ENCODE data around the gene RANBP17. TPM values are rescaled to one million over a fixed set of nuclear protein-coding genes. Genes with fewer than 3 reads are reported as not detected.
A peak's percentile ranks its signal among the peaks of the same experiment; 100 is the strongest.

Gene RANBP17
- total and polyA plus RNA-seq, 4 donors: 18.3 to 95.4 (median 31.6) TPM

- no peak for DNase-seq (ENCODE audit: low read depth in 4 of 6, low spot score in 6 of 6)
- H3K4me1 ChIP-seq (ENCODE audit: control insufficient read depth, insufficient read depth, low read length): no peaks in the 10 kb centered on the region
- WGBS (ENCODE audit: insufficient coverage): no CpG with 5 or more reads among the region's 2 CpGs
- H3K36me3 ChIP-seq (ENCODE audit: control insufficient read depth, insufficient read depth, low read length): no peaks in the 10 kb centered on the region
- no peaks in the 10 kb centered on the region for H3K9me3 ChIP-seq (ENCODE audit: control insufficient read depth, insufficient read depth, low read length)
- no peaks in the 10 kb centered on the region for H3K27me3 ChIP-seq (ENCODE audit: control insufficient read depth, insufficient read depth, low read length)
- no peak overlapping the region for H3K27ac ChIP-seq (ENCODE audit: low read depth, low read length)
- no peak overlapping the region for H3K4me3 ChIP-seq (ENCODE audit: low read depth, low read length)
These were observed 17.9 kb upstream of the RANBP17 start for GRCh38 chr5:170843870-170844269.

GRCh38 chr5:170844651-170845050, 17.2 kb upstream of the RANBP17 start:
- no peak overlapping the region for H3K27ac ChIP-seq (ENCODE audit: low read depth, low read length)
- H3K27me3 ChIP-seq (ENCODE audit: control insufficient read depth, insufficient read depth, low read length): no peaks in the 10 kb centered on the region
- no peaks in the 10 kb centered on the region for H3K36me3 ChIP-seq (ENCODE audit: control insufficient read depth, insufficient read depth, low read length)
- H3K9me3 ChIP-seq (ENCODE audit: control insufficient read depth, insufficient read depth, low read length): no peaks in the 10 kb centered on the region
- no peaks in the 10 kb centered on the region for H3K4me1 ChIP-seq (ENCODE audit: control insufficient read depth, insufficient read depth, low read length)
- 92% methylated on average over 2 of the region's 2 CpGs for WGBS (ENCODE audit: insufficient coverage)
- no peak for DNase-seq (ENCODE audit: low read depth in 4 of 6, low spot score in 6 of 6)
- no peak overlapping the region for H3K4me3 ChIP-seq (ENCODE audit: low read depth, low read length)

GRCh38 chr5:170846416-170846815, 15.4 kb upstream of the RANBP17 start:
- Histone ChIP-seq H3K27ac (ENCODE audit: low read depth, low read length) (no peak overlapping the region), H3K36me3 (ENCODE audit: control insufficient read depth, insufficient read depth, low read length) (no peaks in the 10 kb centered on the region), H3K4me3 (ENCODE audit: low read depth, low read length) (no peak overlapping the region), H3K4me1 (ENCODE audit: control insufficient read depth, insufficient read depth, low read length) (no peaks in the 10 kb centered on the region), H3K9me3 (ENCODE audit: control insufficient read depth, insufficient read depth, low read length) (no peaks in the 10 kb centered on the region), H3K27me3 (ENCODE audit: control insufficient read depth, insufficient read depth, low read length) (no peaks in the 10 kb centered on the region)
- DNase-seq (ENCODE audit: low read depth in 4 of 6, low spot score in 6 of 6): no peak

GRCh38 chr5:170846846-170847245, 15.0 kb upstream of the RANBP17 start:
- no peaks in the 10 kb centered on the region for H3K36me3 ChIP-seq (ENCODE audit: control insufficient read depth, insufficient read depth, low read length)

GRCh38 chr5:170848033-170848432, 13.8 kb upstream of the RANBP17 start:
- DNase-seq (ENCODE audit: low read depth in 4 of 6, low spot score in 6 of 6): no peak
- H3K36me3 ChIP-seq (ENCODE audit: control insufficient read depth, insufficient read depth, low read length): no peaks in the 10 kb centered on the region
- no CpG with 5 or more reads among the region's 5 CpGs for WGBS (ENCODE audit: insufficient coverage)
- H3K4me1 ChIP-seq (ENCODE audit: control insufficient read depth, insufficient read depth, low read length): no peaks in the 10 kb centered on the region
- no peak overlapping the region for H3K4me3 ChIP-seq (ENCODE audit: low read depth, low read length)
- no peak overlapping the region for H3K27ac ChIP-seq (ENCODE audit: low read depth, low read length)
- H3K27me3 ChIP-seq (ENCODE audit: control insufficient read depth, insufficient read depth, low read length): no peaks in the 10 kb centered on the region
- no peaks in the 10 kb centered on the region for H3K9me3 ChIP-seq (ENCODE audit: control insufficient read depth, insufficient read depth, low read length)

More at GRCh38 chr5:170846846-170847245, 15.0 kb upstream of the RANBP17 start:
- Histone ChIP-seq H3K4me3 (ENCODE audit: low read depth, low read length) (no peak overlapping the region), H3K4me1 (ENCODE audit: control insufficient read depth, insufficient read depth, low read length) (no peaks in the 10 kb centered on the region), H3K27ac (ENCODE audit: low read depth, low read length) (no peak overlapping the region), H3K27me3 (ENCODE audit: control insufficient read depth, insufficient read depth, low read length) (no peaks in the 10 kb centered on the region), H3K9me3 (ENCODE audit: control insufficient read depth, insufficient read depth, low read length) (no peaks in the 10 kb centered on the region)
- DNase-seq (ENCODE audit: low read depth in 4 of 6, low spot score in 6 of 6): peak in 1 of 6 donors; percentile 66

GRCh38 chr5:170849374-170849773, 12.4 kb upstream of the RANBP17 start:
- no peak for DNase-seq (ENCODE audit: low read depth in 4 of 6, low spot score in 6 of 6)
- WGBS (ENCODE audit: insufficient coverage): 57% methylated on average over 1 of the region's 2 CpGs
- no peak overlapping the region for H3K4me3 ChIP-seq (ENCODE audit: low read depth, low read length)
- H3K9me3 ChIP-seq (ENCODE audit: control insufficient read depth, insufficient read depth, low read length): no peaks in the 10 kb centered on the region
- no peaks in the 10 kb centered on the region for H3K4me1 ChIP-seq (ENCODE audit: control insufficient read depth, insufficient read depth, low read length)
- H3K36me3 ChIP-seq (ENCODE audit: control insufficient read depth, insufficient read depth, low read length): no peaks in the 10 kb centered on the region
- H3K27me3 ChIP-seq (ENCODE audit: control insufficient read depth, insufficient read depth, low read length): no peaks in the 10 kb centered on the region
- H3K27ac ChIP-seq (ENCODE audit: low read depth, low read length): no peak overlapping the region

GRCh38 chr5:170854566-170854965, 7.3 kb upstream of the RANBP17 start:
- no peaks in the 10 kb centered on the region for H3K27me3 ChIP-seq (ENCODE audit: control insufficient read depth, insufficient read depth, low read length)
- H3K9me3 ChIP-seq (ENCODE audit: control insufficient read depth, insufficient read depth, low read length): no peaks in the 10 kb centered on the region
- no peak for DNase-seq (ENCODE audit: low read depth in 4 of 6, low spot score in 6 of 6)
- 89% methylated on average over 3 of the region's 6 CpGs for WGBS (ENCODE audit: insufficient coverage)
- no peak overlapping the region for H3K4me3 ChIP-seq (ENCODE audit: low read depth, low read length)
- H3K27ac ChIP-seq (ENCODE audit: low read depth, low read length): no peak overlapping the region
- H3K36me3 ChIP-seq (ENCODE audit: control insufficient read depth, insufficient read depth, low read length): no peaks in the 10 kb centered on the region
- H3K4me1 ChIP-seq (ENCODE audit: control insufficient read depth, insufficient read depth, low read length): no peaks in the 10 kb centered on the region

GRCh38 chr5:170857066-170857465, 4.8 kb upstream of the RANBP17 start:
- no peak for DNase-seq (ENCODE audit: low read depth in 4 of 6, low spot score in 6 of 6)
- H3K4me3 ChIP-seq (ENCODE audit: low read depth, low read length): no peak overlapping the region
- H3K36me3 ChIP-seq (ENCODE audit: control insufficient read depth, insufficient read depth, low read length): no peaks in the 10 kb centered on the region
- no peaks in the 10 kb centered on the region for H3K27me3 ChIP-seq (ENCODE audit: control insufficient read depth, insufficient read depth, low read length)
- H3K9me3 ChIP-seq (ENCODE audit: control insufficient read depth, insufficient read depth, low read length): peaks cover 5% of the 10 kb centered on the region
- no peak overlapping the region for H3K27ac ChIP-seq (ENCODE audit: low read depth, low read length)
- WGBS (ENCODE audit: insufficient coverage): no CpG with 5 or more reads among the region's 2 CpGs
- no peaks in the 10 kb centered on the region for H3K4me1 ChIP-seq (ENCODE audit: control insufficient read depth, insufficient read depth, low read length)

- H3K4me1 ChIP-seq (ENCODE audit: control insufficient read depth, insufficient read depth, low read length): peaks cover 3% of the 10 kb centered on the region
- H3K27ac ChIP-seq (ENCODE audit: low read depth, low read length): no peak overlapping the region
- no peak overlapping the region for H3K4me3 ChIP-seq (ENCODE audit: low read depth, low read length)
- no peaks in the 10 kb centered on the region for H3K27me3 ChIP-seq (ENCODE audit: control insufficient read depth, insufficient read depth, low read length)
- peaks cover 5% of the 10 kb centered on the region for H3K9me3 ChIP-seq (ENCODE audit: control insufficient read depth, insufficient read depth, low read length)
- H3K36me3 ChIP-seq (ENCODE audit: control insufficient read depth, insufficient read depth, low read length): no peaks in the 10 kb centered on the region
- DNase-seq (ENCODE audit: low read depth in 4 of 6, low spot score in 6 of 6): no peak
These were observed 1.4 kb upstream of the RANBP17 start for GRCh38 chr5:170860415-170860814.

- no peak overlapping the region for H3K4me3 ChIP-seq (ENCODE audit: low read depth, low read length)
These were observed 776 bp upstream of the RANBP17 start for GRCh38 chr5:170860818-170861666.

More at GRCh38 chr5:170860818-170861666, 776 bp upstream of the RANBP17 start:
- H3K9me3 ChIP-seq (ENCODE audit: control insufficient read depth, insufficient read depth, low read length): peaks cover 5% of the 10 kb centered on the region
- 71% methylated on average over 2 of the region's 5 CpGs for WGBS (ENCODE audit: insufficient coverage)
- H3K36me3 ChIP-seq (ENCODE audit: control insufficient read depth, insufficient read depth, low read length): no peaks in the 10 kb centered on the region
- peak in 1 of 6 donors; percentile 10 for DNase-seq (ENCODE audit: low read depth in 4 of 6, low spot score in 6 of 6)
- H3K27ac ChIP-seq (ENCODE audit: low read depth, low read length): no peak overlapping the region
- peaks cover 3% of the 10 kb centered on the region for H3K4me1 ChIP-seq (ENCODE audit: control insufficient read depth, insufficient read depth, low read length)
- no peaks in the 10 kb centered on the region for H3K27me3 ChIP-seq (ENCODE audit: control insufficient read depth, insufficient read depth, low read length)
